ENCODE data around the gene NELFB.

Gene NELFB

DNA sequence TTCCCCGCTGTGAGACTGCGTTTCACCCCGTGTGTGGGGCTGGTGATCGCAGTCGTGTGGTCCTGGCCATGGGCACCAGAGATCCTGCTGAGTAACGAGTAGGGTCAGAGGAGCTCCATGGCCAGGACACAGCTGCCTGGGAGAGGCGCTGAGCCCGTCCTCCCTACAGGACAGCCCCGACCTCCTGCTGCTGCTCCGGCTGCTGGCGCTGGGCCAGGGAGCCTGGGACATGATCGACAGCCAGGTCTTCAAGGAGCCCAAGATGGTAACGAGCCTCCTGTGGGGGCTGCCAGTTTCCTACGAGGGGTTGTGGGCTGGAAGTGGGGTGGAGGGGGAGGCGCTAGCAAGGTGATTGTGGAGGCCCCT is 11.0 kb downstream of the NELFB start:
- Histone ChIP-seq H3K36me3 (replicated peaks in 1 of 2; ENCODE audit: control insufficient read depth in 2 of 2, insufficient read depth in 2 of 2, low read length in 2 of 2) (peaks cover 35 to 84% of the 10 kb centered on the region in 2 donors), H3K79me1 (ENCODE audit: low read depth, low read length) (peaks cover 5% of the 10 kb centered on the region), H3K9me3 (replicated peaks in 1 of 2; ENCODE audit: control insufficient read depth in 2 of 2, insufficient read depth in 1 of 2, low read depth in 1 of 2, low read length in 2 of 2) (no peaks in the 10 kb centered on the region), H3K14ac (ENCODE audit: low read length) (no peak overlapping the region), H2AK5ac (ENCODE audit: low read depth, low read length) (no peak overlapping the region), H2BK120ac (ENCODE audit: low read depth, low read length) (no peak overlapping the region), H3K27ac (replicated peaks; ENCODE audit: low read length) (no peak overlapping the region), H3K4me2 (ENCODE audit: insufficient read depth, low read length, poor library complexity, severe bottlenecking) (no peak overlapping the region), H3K18ac (ENCODE audit: low read length) (no peak overlapping the region), H3K27me3 (ENCODE audit: control insufficient read depth in 3 of 3, insufficient read depth in 3 of 3, low read depth in 1 of 3, low read length in 3 of 3) (no peaks in the 10 kb centered on the region), H2BK5ac (ENCODE audit: low read length) (peak overlapping the region; percentile 66), H4K91ac (ENCODE audit: low read depth, low read length, poor library complexity) (no peak overlapping the region), H4K8ac (ENCODE audit: low read depth, low read length) (peak overlapping the region; percentile 82), H2AFZ (ENCODE audit: low read length) (no peak overlapping the region), H3K4me3 (ENCODE audit: low read length in 2 of 2) (no peak overlapping the region), H3K23ac (ENCODE audit: low read depth, low read length, poor library complexity) (no peak overlapping the region), H3K9ac (ENCODE audit: low read depth, low read length, poor library complexity) (no peak overlapping the region), H3K4ac (ENCODE audit: low read length) (no peak overlapping the region), H2BK15ac (ENCODE audit: low read length) (no peak overlapping the region), H2BK12ac (ENCODE audit: low read length) (no peak overlapping the region), H3K4me1 (ENCODE audit: control insufficient read depth in 2 of 2, insufficient read depth in 1 of 2, low read depth in 1 of 2, low read length in 2 of 2) (no peaks in the 10 kb centered on the region)
- no CpG with 5 or more reads among the region's 15 CpGs for WGBS, 2 donors (ENCODE audit: extremely low coverage in 2 of 2, insufficient read length in 2 of 2, insufficient replicate concordance in 1 of 2)
- DNase-seq (ENCODE audit: low spot score): no peak

- Histone ChIP-seq H3K9ac (ENCODE audit: low read depth, low read length, poor library complexity) (no peak overlapping the region), H4K8ac (ENCODE audit: low read depth, low read length) (no peak overlapping the region), H3K14ac (ENCODE audit: low read length) (no peak overlapping the region), H2BK15ac (ENCODE audit: low read length) (no peak overlapping the region), H2BK120ac (ENCODE audit: low read depth, low read length) (no peak overlapping the region), H2BK12ac (ENCODE audit: low read length) (no peak overlapping the region), H3K4ac (ENCODE audit: low read length) (no peak overlapping the region), H3K4me1 (ENCODE audit: control insufficient read depth in 2 of 2, insufficient read depth in 1 of 2, low read depth in 1 of 2, low read length in 2 of 2) (no peaks in the 10 kb centered on the region), H3K23ac (ENCODE audit: low read depth, low read length, poor library complexity) (no peak overlapping the region), H3K79me1 (ENCODE audit: low read depth, low read length) (peaks cover 5% of the 10 kb centered on the region), H3K18ac (ENCODE audit: low read length) (no peak overlapping the region), H3K4me3 (ENCODE audit: low read length in 2 of 2) (no peak overlapping the region), H2AK5ac (ENCODE audit: low read depth, low read length) (no peak overlapping the region), H3K27ac (replicated peaks; ENCODE audit: low read length) (no peak overlapping the region), H3K27me3 (ENCODE audit: control insufficient read depth in 3 of 3, insufficient read depth in 3 of 3, low read depth in 1 of 3, low read length in 3 of 3) (no peaks in the 10 kb centered on the region), H3K9me3 (replicated peaks in 1 of 2; ENCODE audit: control insufficient read depth in 2 of 2, insufficient read depth in 1 of 2, low read depth in 1 of 2, low read length in 2 of 2) (no peaks in the 10 kb centered on the region), H2BK5ac (ENCODE audit: low read length) (peak overlapping the region; percentile 66), H2AFZ (ENCODE audit: low read length) (no peak overlapping the region), H4K91ac (ENCODE audit: low read depth, low read length, poor library complexity) (no peak overlapping the region), H3K36me3 (replicated peaks in 1 of 2; ENCODE audit: control insufficient read depth in 2 of 2, insufficient read depth in 2 of 2, low read length in 2 of 2) (peaks cover 37 to 84% of the 10 kb centered on the region in 2 donors), H3K4me2 (ENCODE audit: insufficient read depth, low read length, poor library complexity, severe bottlenecking) (no peak overlapping the region)
- DNase-seq (ENCODE audit: low spot score): no peak
- WGBS, 2 donors (ENCODE audit: extremely low coverage in 2 of 2, insufficient read length in 2 of 2, insufficient replicate concordance in 1 of 2): no CpG with 5 or more reads among the region's 34 CpGs
Observed at GRCh38 chr9:137266585-137267453, 11.7 kb downstream of the NELFB start.

GRCh38 chr9:137267933-137268355 is 12.8 kb downstream of the NELFB start:
- no peak overlapping the region for H2AK5ac ChIP-seq (ENCODE audit: low read depth, low read length)
- no peak overlapping the region for H2BK120ac ChIP-seq (ENCODE audit: low read depth, low read length)
- H3K4ac ChIP-seq (ENCODE audit: low read length): no peak overlapping the region
- H3K36me3 ChIP-seq (replicated peaks in 1 of 2; ENCODE audit: control insufficient read depth in 2 of 2, insufficient read depth in 2 of 2, low read length in 2 of 2): peaks cover 43 to 88% of the 10 kb centered on the region in 2 donors
- H3K79me1 ChIP-seq (ENCODE audit: low read depth, low read length): peaks cover 8% of the 10 kb centered on the region
- H3K27ac ChIP-seq (replicated peaks; ENCODE audit: low read length): no peak overlapping the region
- no CpG with 5 or more reads among the region's 6 CpGs for WGBS, 2 donors (ENCODE audit: extremely low coverage in 2 of 2, insufficient read length in 2 of 2, insufficient replicate concordance in 1 of 2)
- no peak overlapping the region for H2BK5ac ChIP-seq (ENCODE audit: low read length)
- H2BK15ac ChIP-seq (ENCODE audit: low read length): no peak overlapping the region
- H4K91ac ChIP-seq (ENCODE audit: low read depth, low read length, poor library complexity): no peak overlapping the region
- no peak overlapping the region for H3K4me2 ChIP-seq (ENCODE audit: insufficient read depth, low read length, poor library complexity, severe bottlenecking)
- no peaks in the 10 kb centered on the region for H3K27me3 ChIP-seq (ENCODE audit: control insufficient read depth in 3 of 3, insufficient read depth in 3 of 3, low read depth in 1 of 3, low read length in 3 of 3)
- H3K4me3 ChIP-seq (ENCODE audit: low read length in 2 of 2): no peak overlapping the region
- no peaks in the 10 kb centered on the region for H3K4me1 ChIP-seq (ENCODE audit: control insufficient read depth in 2 of 2, insufficient read depth in 1 of 2, low read depth in 1 of 2, low read length in 2 of 2)
- DNase-seq (ENCODE audit: low spot score): no peak
- H4K8ac ChIP-seq (ENCODE audit: low read depth, low read length): no peak overlapping the region
- H2BK12ac ChIP-seq (ENCODE audit: low read length): no peak overlapping the region
- no peak overlapping the region for H3K18ac ChIP-seq (ENCODE audit: low read length)
- H2AFZ ChIP-seq (ENCODE audit: low read length): no peak overlapping the region
- H3K14ac ChIP-seq (ENCODE audit: low read length): no peak overlapping the region
- no peak overlapping the region for H3K23ac ChIP-seq (ENCODE audit: low read depth, low read length, poor library complexity)
- no peaks in the 10 kb centered on the region for H3K9me3 ChIP-seq (replicated peaks in 1 of 2; ENCODE audit: control insufficient read depth in 2 of 2, insufficient read depth in 1 of 2, low read depth in 1 of 2, low read length in 2 of 2)
- no peak overlapping the region for H3K9ac ChIP-seq (ENCODE audit: low read depth, low read length, poor library complexity)

DNA sequence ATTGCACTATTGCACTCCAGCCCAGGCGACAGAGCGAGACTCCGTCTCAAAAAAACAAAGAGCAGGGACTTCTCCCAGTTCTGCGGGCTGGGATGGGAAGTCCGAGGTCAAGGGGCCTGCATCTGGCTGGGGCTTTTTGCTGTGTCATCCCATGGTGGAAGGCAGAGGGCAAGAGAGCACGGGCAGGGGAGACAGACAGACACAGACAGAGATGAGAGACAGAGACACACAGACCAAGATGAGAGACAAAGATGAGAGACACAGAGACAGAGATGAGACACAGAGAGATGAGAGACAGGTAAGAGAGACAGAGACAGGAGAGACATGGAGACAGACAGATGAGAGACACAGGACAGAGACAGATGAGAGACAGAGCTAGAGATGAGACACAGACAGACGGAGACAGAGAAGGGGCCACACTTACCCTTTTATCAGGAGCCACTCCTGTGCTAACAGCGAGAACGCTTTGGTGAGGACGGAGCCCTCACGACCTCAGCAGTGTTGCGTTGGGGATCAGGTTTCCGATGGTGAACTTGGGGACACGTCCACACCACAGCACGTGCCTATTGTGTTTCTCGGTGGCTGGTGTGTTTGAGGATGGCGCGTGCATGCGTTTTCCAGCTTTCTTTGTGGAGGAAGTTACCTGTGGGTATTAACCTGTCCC is 13.5 kb downstream of the NELFB start:
- H3K4ac ChIP-seq (ENCODE audit: low read length): no peak overlapping the region
- no peak overlapping the region for H3K27ac ChIP-seq (replicated peaks; ENCODE audit: low read length)
- H2BK12ac ChIP-seq (ENCODE audit: low read length): no peak overlapping the region
- no peak overlapping the region for H2AFZ ChIP-seq (ENCODE audit: low read length)
- H2BK15ac ChIP-seq (ENCODE audit: low read length): no peak overlapping the region
- no peak overlapping the region for H3K14ac ChIP-seq (ENCODE audit: low read length)
- H4K91ac ChIP-seq (ENCODE audit: low read depth, low read length, poor library complexity): no peak overlapping the region
- H3K18ac ChIP-seq (ENCODE audit: low read length): no peak overlapping the region
- H2AK5ac ChIP-seq (ENCODE audit: low read depth, low read length): no peak overlapping the region
- no peak overlapping the region for H3K4me3 ChIP-seq (ENCODE audit: low read length in 2 of 2)
- no peak overlapping the region for H2BK5ac ChIP-seq (ENCODE audit: low read length)
- no peaks in the 10 kb centered on the region for H3K27me3 ChIP-seq (ENCODE audit: control insufficient read depth in 3 of 3, insufficient read depth in 3 of 3, low read depth in 1 of 3, low read length in 3 of 3)
- no peaks in the 10 kb centered on the region for H3K9me3 ChIP-seq (replicated peaks in 1 of 2; ENCODE audit: control insufficient read depth in 2 of 2, insufficient read depth in 1 of 2, low read depth in 1 of 2, low read length in 2 of 2)
- no CpG with 5 or more reads among the region's 19 CpGs for WGBS, 2 donors (ENCODE audit: extremely low coverage in 2 of 2, insufficient read length in 2 of 2, insufficient replicate concordance in 1 of 2)
- H3K23ac ChIP-seq (ENCODE audit: low read depth, low read length, poor library complexity): no peak overlapping the region
- peaks cover 43 to 90% of the 10 kb centered on the region in 2 donors for H3K36me3 ChIP-seq (replicated peaks in 1 of 2; ENCODE audit: control insufficient read depth in 2 of 2, insufficient read depth in 2 of 2, low read length in 2 of 2)
- DNase-seq (ENCODE audit: low spot score): no peak
- H3K4me2 ChIP-seq (ENCODE audit: insufficient read depth, low read length, poor library complexity, severe bottlenecking): no peak overlapping the region
- H3K79me1 ChIP-seq (ENCODE audit: low read depth, low read length): peaks cover 8% of the 10 kb centered on the region
- no peaks in the 10 kb centered on the region for H3K4me1 ChIP-seq (ENCODE audit: control insufficient read depth in 2 of 2, insufficient read depth in 1 of 2, low read depth in 1 of 2, low read length in 2 of 2)
- no peak overlapping the region for H3K9ac ChIP-seq (ENCODE audit: low read depth, low read length, poor library complexity)
- no peak overlapping the region for H4K8ac ChIP-seq (ENCODE audit: low read depth, low read length)
- no peak overlapping the region for H2BK120ac ChIP-seq (ENCODE audit: low read depth, low read length)

Measured in neuronal stem cell (in vitro differentiated cells).